ENCODE results near the gene PKP2.

- TF ChIP-seq RAD21 (IDR thresholded peaks at IDR 0.05; ENCODE audit: low read depth), result no peak
- TF ChIP-seq EP300 (IDR thresholded peaks at IDR 0.05; ENCODE audit: borderline replicate concordance), result no peak
- no peak for TF ChIP-seq USF1 (IDR thresholded peaks at IDR 0.05)
- TF ChIP-seq CEBPB (IDR thresholded peaks at IDR 0.05), result no peak
- TF ChIP-seq CREB1 (IDR thresholded peaks at IDR 0.05; ENCODE audit: low read depth), result no peak
These were observed 75.3 kb downstream of the PKP2 start for GRCh38 chr12:32821293-32821692.

Data from Ishikawa (cell line).